Right lobe of liver (tissue), 4 donors: Measurements from ENCODE around the gene RIT1.

Source experiments
- POLR2A ChIP-seq: fragments of 450-650 bp; IDR thresholded peaks from one replicate; pipeline ENCODE4 v1.6.1; 2017; ENCODE audit warnings: antibody characterized with exemption, mild to moderate bottlenecking
- TF ChIP-seq, protein P1 (sequence below), 4 donors: fragments of 200-600 bp in 3 of 4; fragments of 450-650 bp in 1 of 4; IDR thresholded peaks; one replicate each; pipeline versions ENCODE4 v1.5.1 to v1.8.0; 2016 to 2022; ENCODE audit warnings: antibody characterized with exemption in 4 of 4, mild to moderate bottlenecking in 2 of 4
- donor health status: DM: no; HTN: no; CAD: no.
- donor health status: DM: no; HTN: no; CAD: no.
- donor health status: DM: no; HTN: yes; CAD: no.

DNA sequence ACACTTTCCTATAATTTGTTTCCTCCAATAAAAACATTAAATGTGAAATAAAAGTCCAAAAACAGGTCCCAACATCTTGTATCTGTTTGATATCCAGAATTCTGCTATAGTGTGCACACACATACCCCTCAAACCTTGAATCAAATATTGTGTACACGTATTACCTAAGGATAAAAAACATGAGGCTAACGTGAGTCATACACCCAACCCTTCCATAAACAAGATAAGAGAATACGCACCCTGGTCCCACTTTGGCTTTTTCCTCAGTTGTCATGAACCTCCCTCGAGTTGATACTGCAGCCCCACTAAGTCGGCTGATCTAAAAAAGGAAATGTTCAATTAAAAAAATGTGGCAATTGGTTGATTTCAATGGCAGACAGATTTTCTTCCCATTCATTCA is 17.9 kb upstream of the RIT1 start:
- TF ChIP-seq POLR2A: no peak
- TF ChIP-seq, protein P1, sequence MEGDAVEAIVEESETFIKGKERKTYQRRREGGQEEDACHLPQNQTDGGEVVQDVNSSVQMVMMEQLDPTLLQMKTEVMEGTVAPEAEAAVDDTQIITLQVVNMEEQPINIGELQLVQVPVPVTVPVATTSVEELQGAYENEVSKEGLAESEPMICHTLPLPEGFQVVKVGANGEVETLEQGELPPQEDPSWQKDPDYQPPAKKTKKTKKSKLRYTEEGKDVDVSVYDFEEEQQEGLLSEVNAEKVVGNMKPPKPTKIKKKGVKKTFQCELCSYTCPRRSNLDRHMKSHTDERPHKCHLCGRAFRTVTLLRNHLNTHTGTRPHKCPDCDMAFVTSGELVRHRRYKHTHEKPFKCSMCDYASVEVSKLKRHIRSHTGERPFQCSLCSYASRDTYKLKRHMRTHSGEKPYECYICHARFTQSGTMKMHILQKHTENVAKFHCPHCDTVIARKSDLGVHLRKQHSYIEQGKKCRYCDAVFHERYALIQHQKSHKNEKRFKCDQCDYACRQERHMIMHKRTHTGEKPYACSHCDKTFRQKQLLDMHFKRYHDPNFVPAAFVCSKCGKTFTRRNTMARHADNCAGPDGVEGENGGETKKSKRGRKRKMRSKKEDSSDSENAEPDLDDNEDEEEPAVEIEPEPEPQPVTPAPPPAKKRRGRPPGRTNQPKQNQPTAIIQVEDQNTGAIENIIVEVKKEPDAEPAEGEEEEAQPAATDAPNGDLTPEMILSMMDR (IDR thresholded peaks at IDR 0.05): no peak
